Lung microvascular endothelial cell (primary cell): ENCODE results near the gene NPHP1. TPM values are rescaled to one million over a fixed set of nuclear protein-coding genes. Genes with fewer than 3 reads are reported as not detected.
"Not testable (repeated sequence)": the region's sequence is repeated elsewhere in the genome, so short reads cannot be mapped to it uniquely, and the experiment has no call there.

Experiments
- DNase-seq, 2 donors: peaks; one replicate each; pipeline versions ENCODE4 v3.0.0 to v3.0.0-alpha.2; 2010; ENCODE audit warnings: low read depth in 2 of 2
- total RNA-seq: library from RNA; depleted of rRNA; stranded (reverse); fragments of >200 nt; gene quantifications from 2 replicates; pipeline ENCODE4 v1.2.1, GENCODE V29; 2014

NPHP1 gene
- total RNA-seq, 1 donor from 2014 or later = 0.40 TPM

DNA sequence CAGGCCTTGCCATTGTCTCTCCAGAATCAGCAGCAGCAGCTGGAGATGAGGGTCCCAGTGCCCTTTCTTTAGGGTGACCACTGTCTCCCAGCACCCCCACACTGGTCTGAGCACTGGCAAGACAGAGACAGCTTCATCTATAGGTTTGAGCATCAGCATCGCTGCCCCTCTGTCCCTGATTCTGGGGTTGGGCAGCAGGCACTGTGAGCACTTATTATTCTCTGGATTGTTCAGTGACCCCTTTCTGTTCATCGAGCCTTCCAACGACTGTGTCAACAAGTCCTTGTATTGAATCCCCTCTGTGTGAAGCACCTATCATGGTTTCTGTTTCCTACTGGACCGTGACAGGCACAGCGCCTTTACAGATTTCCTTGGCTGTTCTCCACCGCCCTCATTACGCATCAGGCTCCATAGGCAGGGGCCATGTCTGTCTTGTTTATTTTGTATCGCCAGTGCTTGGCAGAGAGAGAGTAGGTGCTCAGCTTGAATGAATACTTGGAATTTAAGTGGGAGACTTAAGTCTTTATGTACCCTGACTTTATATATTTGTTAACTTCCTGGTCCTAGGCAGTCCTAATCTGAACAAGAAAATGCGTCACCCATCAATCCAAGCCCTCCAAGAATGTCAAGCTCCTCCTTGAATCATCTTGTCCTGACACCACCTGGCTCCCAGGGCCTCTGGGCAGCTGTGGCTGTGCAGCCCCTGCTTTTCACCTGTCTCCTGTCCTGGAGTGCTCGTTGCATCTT, 100.6 kb downstream of the NPHP1 start:
- peak in 1 of 2 donors; percentile 50 for DNase-seq

DNA sequence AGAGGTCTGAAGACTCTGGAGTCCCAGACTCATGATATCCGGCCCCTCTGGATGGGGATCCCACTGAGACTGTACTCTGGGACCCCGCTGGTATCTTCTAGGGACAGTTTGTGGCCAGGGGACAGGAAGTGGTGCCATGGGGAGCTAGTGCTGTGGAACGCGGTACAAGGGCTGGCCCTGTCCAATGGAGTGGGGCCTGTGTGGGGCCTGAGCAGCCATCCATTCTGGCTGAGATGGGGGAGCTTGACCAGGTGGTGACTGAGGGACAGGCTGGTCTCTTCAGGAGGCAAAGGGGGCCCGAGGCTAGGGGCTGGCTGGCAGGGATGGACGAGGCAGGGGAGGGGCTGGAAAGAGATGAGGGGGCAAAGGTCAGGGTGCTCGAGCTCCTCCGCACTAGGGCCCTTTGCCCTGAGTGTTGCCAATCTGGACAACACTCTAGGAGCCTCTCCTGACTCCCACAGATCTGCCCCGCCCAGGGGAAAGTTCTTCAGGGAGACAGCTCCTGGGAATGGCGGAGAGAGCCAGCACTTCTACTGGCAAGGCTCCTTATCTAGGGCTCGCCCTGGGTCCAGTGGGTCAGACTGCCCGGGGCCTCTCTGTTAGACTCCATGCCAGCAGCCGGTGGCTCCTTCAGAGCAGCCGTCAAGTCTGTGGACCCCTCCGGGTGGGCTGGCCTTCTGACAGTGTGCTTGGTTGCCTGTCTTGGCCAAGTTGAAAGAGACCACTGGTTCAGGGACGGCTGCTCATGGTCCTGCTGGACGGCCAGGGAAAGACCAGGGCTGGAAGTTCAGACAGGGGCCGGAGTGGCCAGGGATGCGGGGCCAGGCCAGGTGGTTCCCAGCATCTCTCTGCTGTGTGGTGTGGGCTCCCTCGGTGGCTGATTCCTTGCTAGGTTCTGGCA, 101.5 kb downstream of the NPHP1 start:
- DNase-seq = no peak

DNA sequence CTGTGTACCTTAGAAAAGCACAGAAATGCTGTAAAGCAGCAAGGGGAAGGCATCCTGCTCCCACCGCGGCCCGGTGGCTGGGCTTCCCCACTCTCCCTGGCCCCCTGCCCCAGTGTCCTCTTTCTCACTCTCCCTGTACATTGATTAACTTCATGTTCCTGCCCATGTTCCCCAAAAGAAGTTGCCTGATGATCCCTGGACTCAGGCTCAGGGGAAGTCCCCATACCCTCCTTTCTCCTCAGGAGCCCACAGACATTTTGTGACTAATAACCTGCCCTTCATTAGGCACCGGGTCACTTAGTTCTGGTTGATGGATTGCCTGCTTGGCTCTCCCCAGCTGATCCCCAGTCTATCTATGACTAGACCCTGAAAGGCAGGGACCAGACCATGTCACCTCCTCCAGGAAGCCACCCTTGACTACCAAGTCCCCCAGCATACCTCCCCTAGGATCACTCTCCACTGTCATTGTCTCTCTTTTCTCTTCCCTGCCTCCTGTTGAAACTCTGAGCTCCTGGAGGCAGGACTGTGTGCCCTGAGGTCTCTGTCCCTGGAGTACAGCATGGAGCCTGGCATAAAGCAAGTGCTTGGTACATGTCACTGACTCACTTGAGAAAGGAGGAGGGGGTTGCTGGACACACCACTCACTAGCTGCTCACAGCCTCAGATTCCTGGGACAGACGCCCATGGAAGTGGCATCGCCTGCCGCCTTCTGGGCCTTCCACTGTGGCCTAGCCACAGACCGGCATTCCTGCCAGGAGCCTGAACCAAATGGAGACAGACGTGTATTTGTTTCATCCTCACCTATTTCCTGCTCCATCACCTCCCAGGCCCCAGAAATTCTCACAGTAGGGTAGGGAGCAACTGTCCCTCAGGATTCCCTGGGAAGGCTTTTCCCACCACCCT, 102.7 kb downstream of the NPHP1 start:
- peak; percentile 32 to 53 for DNase-seq

DNA sequence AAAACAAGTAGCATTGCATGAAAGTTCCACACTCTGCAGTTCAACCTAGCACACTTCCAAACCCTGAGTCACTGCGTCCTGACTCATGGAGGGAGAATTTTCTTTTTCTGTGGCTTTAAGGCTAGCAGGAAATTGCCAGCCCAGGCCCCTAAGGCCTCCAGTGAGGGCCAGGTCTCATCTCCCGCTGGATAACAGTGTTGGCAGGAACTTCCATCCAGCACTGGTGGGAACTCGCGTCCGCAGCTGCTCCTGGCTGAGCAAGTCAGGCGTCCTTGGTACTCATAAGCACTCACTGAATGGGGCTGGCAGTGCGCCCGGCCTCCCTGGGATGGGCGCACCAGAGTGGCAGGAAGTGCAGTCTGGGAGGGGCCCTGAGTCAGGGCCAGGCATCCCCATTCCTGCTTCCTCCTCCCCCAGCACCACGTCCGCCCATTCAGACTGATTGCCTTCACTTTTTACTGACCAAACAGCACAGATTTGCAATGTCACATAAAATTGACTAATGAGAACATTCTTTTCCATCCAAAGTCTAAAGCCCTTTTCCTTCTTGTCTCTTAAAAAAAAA, 103.5 kb downstream of the NPHP1 start:
- peak; percentile 99 to 100 for DNase-seq

DNA sequence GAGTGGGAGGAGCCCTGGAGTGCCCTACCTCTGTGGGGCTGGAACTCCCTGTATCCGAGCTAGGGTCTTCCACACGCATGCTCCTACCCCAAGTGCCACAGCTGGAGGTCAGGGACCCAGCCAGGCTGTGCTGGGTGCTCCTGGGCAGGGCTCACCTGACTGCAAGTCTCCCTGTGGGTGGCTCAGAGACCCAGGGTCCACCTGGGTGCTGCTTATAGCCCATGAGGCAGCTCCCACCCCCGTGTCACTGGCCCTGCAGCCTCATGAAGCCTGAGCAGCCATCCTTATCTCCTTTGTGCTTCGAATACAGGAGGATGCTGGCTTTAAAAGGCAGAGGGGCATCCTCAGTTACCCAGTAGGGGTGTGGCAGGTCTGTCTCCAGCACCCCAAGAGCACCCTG, 103.9 kb downstream of the NPHP1 start:
- not testable (repeated sequence) for DNase-seq

DNA sequence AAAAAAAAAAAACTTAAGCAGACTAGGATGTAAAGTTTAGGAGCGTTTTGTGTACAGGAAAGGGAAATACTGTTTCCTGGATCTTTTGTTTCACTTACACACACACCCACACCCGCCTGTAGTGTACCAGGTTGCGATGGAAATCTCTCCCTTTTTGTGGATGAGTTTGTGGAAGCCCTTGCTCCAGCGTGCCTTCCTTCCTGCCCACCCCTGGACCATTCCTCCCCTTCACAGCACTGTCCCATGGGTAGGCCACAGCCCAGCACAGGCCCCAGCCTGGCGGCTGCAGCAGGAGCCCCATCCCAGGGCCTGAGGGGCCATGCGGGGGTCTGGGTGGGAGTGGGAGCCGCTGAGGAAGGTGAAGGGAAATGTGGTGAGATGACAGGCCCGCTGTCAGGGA, 104.3 kb downstream of the NPHP1 start:
- peak; percentile 73 to 95 for DNase-seq

DNA sequence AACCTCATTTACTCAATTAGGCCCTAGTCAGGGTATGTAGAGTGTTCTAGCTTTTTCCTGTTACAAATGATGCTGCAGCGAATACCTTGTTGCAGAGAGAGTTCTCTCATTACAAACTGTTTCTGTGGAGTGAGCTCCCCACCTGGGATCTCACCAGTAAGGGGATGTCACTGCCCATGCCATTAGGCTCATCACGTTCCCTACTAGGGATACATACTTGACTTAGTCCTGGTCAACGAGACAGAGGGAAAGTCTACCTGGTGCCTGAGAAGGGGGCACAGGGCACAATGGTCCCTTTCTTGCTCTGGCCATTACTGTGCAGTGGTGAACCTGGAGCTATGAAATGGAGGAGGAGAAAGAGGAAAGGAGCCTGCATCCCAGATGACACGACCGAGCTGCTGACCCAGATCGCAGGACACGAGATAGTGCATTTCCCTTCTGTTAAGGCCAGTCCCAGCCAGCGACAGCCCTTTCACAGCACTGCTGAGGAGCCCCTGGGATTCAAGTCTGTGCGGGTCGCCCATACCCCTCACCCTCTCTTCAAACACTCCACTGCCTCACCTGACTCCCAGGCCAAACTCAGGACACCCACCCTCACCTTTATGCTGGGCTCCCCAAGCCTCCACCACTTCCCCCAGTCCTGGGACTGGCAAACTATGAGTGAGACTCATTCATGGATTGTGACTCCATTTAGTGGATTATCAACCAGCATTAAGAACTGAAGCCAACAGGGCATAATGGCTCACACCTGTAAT, 105.2 kb downstream of the NPHP1 start:
- DNase-seq = no peak

DNA sequence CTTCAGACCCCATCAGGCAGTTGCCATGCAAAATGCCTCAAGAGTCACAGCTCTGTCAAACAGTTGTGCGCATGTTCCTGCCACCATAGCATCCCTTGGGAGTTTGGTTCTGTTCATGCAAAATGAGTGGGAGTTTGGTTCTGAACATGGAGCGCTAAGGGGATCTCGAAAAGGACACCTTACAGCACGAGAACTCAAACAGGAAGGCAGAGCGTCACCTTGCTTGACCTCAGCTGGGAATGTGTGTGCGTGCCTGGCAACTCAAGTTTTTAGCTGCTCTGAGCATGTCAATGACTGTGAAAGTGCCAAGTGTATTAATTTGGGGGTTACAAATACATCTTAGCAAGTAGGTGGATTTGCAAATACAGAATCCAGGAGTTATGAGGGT, 105.8 kb downstream of the NPHP1 start:
- DNase-seq = peak; percentile 67 to 74

DNA sequence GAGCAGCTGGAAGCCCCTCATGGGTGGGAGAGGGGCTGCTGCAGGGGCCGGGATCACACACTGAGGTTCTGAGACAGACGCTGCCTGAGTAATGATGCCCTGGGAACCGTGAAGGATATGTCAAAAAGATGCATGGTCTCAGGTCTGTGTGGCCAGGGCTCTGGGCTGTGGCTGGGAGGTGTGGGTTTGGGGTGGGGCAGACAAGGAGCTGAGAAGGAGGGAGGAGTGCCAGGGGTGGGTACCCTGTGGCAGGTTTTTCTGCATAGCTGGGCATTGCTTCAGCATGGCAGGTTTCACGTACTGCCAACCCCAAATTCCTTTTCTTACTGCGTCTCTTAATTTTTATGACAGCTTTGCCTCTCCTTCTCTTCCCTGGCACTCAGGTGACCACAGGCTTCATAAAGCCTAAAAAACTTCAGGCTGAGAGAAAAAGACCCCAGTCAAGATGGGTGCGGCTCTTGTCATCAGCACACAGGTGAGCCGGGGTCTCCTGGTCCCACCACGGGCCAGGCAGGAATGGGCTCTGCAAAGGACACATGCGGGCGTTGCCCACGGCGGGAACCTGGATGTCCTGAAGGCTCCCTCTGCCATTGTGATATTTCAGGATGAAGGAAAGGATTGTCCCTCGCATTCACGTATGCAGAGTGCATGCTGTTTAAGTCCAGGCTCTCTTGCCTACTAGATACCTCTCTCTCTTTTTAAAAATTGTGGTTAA, 107.2 kb downstream of the NPHP1 start:
- no peak for DNase-seq

DNA sequence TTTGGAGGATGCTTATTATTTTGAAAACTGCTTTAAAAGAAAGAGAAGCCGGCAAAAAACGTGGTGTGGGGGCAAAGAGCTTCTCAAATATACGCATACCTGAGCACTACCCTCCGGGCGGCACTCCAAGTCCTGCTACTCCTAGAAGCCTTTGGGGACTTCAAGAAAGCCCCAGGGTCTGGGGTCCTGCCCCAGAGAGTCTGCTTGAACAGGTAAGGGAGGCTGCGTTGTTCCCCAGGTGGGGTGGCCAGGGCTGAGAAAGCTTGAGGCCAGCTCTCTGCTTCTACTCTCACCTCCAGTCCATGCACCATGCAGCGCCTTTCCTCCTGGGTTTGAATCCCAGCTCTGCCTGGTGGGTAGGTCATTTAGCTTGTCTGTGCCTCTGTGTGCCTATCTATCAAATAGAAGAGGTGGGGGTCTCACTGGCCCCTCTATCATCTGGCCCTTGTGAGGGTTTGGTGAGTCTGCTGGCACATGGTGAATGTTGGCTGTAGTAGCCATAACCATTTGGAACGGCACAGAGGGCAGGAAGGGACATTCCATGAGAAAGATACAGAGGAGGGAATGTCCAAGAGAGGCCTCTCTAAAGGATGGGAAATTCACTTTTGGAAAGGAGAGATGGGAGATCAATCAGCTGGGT, 108.7 kb downstream of the NPHP1 start:
- DNase-seq = no peak

DNA sequence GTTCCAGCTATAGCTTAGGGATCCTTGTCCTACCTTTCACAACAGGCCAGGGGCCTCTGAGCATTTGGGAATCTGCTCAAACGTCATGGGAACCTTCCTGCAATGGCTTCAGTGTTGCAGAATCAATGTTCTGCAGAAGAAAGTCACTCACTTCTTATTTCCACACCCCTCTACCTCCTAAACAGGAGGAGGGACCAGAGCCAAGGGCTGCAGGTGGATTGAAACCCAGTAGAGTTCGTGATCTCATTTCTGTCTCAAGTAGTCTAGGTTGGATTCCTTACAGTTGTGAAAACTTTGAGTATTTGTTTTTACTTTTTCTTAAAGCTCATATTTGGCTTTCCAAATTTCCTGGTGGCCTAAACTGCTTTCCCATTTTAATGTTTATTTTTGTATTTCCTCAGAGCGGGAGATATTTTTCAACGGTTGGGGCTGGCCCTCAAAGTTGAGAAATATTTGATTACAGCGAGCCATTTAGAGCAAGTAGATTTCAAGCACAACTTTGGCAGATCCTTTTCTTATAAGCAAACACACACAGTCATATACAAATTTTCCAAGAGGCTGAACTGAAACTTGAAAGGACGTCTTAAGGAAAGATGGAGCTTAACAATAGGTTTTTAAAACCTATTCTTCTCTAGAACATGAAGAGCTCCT, 109.8 kb downstream of the NPHP1 start:
- DNase-seq = not testable (repeated sequence)

DNA sequence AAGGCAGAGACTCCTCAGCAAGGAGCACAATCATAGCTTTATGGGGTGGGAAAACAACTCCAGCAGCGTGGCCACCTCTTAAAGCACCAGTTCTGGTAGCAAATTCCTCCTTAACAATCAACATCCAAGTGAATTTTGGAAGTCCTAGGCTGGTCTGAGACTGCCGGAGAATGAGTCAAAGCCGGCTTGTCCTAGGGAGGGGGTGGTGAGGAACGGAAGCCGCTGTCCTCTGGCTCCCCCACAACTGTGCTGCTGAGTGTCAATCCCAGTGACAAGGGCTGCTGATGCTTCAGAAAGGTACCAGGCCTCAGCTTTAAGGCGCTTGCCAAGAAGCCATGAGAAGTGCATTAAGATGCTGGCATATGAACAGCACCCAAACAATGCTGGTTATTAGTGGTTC, 110.9 kb downstream of the NPHP1 start:
- not testable (repeated sequence) for DNase-seq

DNA sequence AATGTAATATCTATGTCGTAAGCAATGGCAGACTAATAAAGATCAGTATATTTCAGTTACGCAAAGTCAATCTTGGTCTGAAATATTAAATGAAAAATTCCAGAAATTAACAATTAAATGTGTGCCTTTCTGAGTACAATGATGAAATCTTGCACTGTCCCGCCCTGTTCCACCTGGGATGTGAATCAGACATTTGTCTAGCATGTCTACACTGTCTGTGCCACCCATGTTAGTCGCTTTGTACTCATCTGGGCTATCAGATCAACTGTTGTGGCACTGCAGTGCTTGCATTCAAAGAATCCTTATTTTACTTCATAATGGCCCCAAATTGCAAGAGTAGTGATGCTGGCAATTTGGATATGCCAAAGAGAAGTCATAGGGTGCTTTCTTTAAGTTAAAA, 114.6 kb downstream of the NPHP1 start:
- not testable (repeated sequence) for DNase-seq

DNA sequence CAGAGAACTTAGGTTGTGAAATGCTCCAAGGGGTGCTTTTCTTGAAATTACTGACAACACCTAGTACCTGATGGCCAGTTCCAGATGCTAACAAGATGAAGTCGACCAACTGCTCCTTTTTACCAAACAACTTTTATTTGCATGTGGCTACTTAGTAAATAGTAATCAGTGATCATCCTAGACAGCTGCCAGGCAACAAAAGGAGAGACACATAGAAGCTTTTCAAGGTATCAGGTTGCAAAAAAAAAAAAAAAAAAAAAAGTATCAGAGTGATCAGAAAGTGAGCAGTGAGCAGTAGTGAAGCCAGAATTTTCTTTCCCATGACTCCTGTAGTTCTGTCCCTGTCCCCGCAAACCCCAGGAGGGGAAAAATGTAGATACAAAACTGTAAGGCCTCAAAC, 121.1 kb downstream of the NPHP1 start:
- not testable (repeated sequence) for DNase-seq

DNA sequence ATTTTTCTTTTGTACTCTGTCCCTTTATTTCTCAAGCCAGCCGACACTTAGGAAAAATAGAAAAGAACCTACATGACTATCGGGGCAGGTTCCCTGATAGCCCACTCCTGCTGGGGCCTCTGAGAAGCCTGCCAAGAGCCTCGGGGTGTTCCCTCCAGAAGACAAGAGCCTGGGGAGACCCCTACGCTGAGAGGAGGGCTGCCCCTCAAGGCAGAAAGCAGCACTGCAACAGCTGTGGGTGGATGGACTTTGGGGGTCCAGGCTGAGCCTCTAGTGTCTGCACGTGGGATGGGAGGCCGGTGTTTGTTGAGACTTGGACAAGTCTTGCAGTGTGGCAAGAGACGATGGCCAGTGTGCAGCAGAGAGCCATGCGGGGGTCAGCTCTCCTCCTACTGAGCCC, 121.7 kb downstream of the NPHP1 start:
- not testable (repeated sequence) for DNase-seq

DNA sequence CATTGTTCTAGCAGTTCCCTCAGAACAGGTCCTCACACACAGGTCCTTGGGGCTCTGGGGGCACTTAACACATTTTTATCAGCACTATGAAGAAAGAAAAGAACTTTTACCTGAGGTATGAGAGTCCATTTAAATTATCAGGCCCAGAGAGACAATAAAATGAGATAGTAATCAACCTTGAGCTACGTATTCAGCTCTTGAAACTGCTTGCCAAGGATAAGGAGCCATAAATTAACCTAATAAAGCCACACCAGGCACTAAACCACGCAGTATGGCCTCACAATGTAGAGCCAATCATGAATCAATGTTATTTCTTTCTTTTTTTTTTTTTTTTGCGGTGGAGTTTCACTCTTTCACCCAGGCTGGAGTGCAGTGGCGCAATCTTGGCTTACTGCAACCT, 126.7 kb downstream of the NPHP1 start:
- DNase-seq = not testable (repeated sequence)

DNA sequence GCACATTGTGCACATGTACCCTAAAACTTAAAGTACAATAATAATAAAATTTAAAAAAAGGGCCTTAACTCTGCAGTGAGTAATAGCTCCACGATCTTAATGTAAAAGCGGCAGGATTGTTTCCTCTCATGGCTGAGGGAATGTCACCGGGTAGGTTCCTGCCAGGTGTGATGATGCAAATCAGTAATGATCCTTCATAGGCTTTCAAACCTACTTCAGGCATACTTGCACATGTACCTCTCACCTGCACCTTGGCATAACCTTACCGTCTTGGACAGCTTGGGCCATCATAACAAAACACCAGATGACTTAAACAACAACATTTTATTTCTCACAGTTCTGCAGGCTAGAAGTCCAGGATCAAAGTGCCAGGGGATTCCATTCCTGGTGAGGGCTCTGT, 128.9 kb downstream of the NPHP1 start:
- DNase-seq = not testable (repeated sequence)
